Erythroblast (primary cell): ENCODE measurements around the gene CMTR1.

ENCODE experiments used
- DNase-seq, 2 experiments: peaks; one replicate each; lab custom pipeline; 2025; lab: John Stamatoyannopoulos, UW
- GATA1 ChIP-seq: IDR thresholded peaks from 2 replicates; pipeline ENCODE4 v1.6.1; 2011; ENCODE audit warnings: low read depth, mild to moderate bottlenecking, control low read depth, low read length, moderate library complexity
- POLR2A ChIP-seq: IDR thresholded peaks from 2 replicates; pipeline ENCODE4 v1.6.1; 2011; ENCODE audit warnings: mild to moderate bottlenecking, low read length

CMTR1 gene

DNA sequence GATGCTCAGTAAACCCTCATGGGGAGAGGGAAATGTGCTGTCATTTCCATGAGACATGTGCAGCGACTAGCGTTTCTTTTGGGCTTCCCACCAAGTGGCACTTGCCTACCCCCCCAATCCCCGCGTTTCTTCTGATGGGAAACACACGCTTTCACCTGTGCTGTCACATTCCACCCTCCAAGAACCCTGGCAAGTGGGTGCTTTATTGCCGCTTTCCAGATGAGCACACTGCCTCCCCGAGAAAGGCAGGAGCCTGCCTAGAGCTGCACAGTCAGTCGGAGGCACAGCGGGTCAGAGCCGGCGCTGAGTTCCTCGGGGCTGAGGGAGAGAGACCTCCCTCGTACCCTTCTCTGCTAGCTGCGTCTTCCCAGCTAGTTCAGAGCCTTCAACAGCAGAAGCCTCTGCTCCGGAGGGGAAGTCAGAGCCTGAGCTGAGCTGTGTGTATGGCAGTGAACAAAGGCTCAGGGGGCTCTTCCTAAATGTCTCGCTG is 78.9 kb downstream of the CMTR1 start:
- TF ChIP-seq GATA1: no peak
- DNase-seq: no peak

DNA sequence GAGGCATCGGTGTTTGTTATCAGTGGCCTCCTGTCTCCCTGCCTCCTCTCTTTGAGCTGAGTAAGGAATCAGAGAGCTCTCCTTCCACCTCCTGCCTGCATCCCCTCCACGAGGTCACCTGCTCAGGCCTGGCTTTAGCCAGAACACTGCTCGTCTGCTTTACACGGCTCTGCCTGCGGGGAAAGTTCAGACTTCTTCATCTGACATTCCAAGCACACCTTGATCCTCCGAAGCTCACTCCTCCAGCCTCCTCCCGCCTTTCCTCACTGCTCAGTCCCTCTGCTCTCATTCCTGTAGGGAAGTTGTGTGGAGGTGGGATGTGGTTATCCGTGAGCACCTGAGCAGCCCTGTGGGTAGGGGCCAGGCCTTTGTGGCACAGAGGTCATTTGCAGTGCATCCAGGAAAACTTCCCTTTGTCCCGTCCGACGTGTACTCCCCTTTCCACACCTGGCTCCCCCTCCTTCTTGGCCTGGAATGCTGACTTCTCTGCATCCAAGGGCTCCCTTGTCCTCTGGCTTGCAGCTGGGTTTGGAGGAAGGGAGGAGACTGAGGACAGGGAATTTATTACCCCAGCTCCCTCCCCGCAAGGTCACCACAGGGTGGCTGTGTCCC is 79.5 kb downstream of the CMTR1 start:
- TF ChIP-seq POLR2A (no peak), GATA1 (no peak)
- DNase-seq: no peak

DNA sequence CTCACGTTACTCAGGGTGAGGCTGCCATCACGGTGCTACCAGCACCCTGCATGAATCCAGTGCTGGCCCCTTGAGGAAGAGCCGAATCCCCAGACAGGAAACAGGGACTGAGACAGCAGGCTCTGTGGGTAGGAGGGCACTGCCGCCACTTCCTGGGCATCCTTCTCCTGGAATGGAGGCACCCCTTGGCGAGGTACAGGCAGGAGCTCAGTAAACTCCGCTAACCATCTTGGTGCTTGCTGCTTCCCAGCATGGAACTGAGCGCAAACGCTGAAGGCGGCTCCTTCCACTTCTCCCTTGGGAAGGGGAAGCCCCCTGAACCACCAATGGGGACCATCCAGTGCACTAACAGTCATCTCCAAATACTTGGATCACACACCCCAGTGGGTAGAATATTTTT is 80.1 kb downstream of the CMTR1 start:
- DNase-seq: no peak
- TF ChIP-seq POLR2A: no peak
- no peak for TF ChIP-seq GATA1

DNA sequence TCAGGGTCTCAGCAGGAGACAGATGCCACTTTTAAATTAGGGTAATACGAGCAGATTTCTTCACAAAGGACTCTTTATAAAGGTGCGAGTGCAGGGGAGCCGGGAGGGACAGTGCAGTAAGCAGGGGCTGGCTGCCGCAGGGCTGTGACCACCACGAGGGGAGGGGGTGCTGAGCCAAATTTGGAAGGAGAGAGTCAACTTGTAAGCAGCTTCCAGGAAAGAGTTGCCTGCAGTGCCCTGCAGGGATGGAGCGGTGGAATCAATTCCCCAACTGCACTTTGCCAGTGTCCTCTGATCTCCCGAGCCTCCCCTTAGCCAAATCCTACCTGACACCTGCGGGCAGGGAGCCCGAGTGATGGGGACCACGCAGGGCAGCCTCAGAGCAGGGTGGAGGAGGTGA is 80.6 kb downstream of the CMTR1 start:
- DNase-seq: no peak
- TF ChIP-seq GATA1: no peak
- TF ChIP-seq POLR2A: no peak

DNA sequence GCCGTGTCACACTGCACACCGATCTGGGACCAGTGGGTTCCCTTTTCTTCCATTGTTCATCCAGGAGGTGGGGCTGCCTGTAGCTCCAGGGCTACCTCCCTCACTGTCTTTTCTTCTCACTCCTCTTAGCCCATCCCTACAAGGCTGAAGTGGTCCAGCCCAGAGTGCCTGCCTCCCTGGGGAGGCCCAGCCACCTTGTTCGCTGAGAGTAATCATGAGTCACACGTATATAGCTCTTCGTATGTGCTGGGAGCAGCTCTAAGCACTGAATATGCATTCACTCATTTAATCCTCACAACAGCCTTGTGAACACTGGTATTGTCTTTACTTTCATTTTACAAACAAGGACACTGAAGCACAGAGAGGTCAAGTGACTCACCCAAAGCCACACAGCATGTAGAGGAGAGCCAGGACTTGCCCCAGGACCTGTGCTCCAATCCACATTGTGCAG is 81.3 kb downstream of the CMTR1 start:
- no peak for TF ChIP-seq GATA1
- TF ChIP-seq POLR2A: no peak
- DNase-seq: no peak

DNA sequence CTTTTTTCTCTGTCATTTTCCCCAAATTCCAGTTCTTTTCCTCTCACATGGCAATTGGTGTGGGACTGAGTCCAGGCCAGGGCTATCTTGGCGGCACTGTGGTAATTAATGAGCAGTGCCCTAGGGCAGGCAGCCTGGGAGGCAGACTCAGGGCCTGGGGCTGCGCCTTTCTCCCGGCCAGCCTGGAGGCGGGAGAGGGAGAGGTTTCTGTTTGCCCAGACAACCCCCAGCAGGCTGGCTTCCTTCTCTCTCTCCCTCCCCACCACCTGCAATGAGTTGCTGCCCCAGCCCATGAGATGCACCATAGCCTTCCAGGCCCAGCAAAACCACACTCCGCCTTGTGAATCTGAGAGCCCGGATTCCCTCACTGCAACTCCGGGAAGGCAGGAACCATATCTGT is 81.8 kb downstream of the CMTR1 start:
- no peak for TF ChIP-seq POLR2A
- no peak for TF ChIP-seq GATA1
- no peak for DNase-seq

DNA sequence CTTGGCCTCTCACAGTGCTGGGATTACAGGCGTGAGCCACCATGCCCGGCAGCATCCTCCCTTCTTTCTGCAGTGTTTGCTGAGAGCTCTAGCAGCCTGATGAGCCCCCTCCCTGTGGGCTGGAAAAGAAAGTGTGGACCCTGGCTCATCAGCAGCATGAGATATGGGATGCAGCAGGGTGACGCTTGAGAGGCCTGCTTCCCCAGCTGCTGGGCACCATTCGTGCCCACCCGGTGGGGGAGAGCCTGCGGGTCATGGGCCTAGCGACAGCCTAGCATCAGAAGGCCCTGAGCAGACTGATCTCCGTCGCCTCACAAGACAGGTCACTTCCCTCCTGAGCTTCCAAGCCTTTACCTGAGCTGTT is 82.7 kb downstream of the CMTR1 start:
- DNase-seq: no peak
- TF ChIP-seq GATA1 (no peak), POLR2A (no peak)

DNA sequence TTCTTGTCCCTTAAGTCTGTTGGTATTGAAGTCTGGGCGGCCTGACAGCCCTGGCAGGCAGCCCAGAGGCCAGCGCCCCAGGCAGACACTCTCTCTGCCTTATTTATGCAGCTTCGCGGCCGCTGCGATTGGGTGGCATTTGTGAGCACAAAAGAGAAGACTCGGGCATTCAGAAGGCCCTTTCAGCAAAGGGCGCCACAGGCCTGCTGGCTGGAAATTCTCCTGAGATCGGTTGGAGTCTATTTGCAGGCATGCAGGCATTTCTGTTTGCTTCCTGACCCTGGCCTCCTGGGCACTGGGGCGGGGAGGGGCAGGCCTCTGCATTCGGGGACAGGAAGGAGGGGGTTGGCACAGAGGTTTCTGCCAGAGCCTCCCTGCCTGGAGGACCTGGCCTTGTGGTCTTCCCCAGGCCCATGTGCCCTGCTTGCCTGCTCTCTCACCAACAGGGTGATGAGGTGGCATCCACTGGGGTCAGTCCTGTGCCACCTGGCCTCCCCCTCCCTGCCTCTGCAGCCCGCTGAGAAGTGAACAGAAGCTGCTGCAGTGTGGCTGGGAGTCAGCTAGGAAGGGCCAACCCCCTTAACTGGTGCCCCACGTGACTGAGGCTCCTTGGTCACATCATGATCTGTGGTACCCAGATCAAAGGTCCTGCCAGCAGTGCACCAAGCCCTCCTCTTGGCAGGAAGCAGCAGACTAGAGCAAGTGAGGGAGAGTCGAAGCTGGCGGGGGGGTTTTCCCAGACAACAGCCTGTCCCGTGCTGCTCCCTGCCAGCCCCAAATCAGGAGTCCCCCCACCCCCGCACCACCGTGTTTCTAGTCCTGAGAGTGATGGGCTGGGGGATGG is 83.3 kb downstream of the CMTR1 start:
- no peak for TF ChIP-seq POLR2A
- TF ChIP-seq GATA1: no peak
- DNase-seq: no peak

DNA sequence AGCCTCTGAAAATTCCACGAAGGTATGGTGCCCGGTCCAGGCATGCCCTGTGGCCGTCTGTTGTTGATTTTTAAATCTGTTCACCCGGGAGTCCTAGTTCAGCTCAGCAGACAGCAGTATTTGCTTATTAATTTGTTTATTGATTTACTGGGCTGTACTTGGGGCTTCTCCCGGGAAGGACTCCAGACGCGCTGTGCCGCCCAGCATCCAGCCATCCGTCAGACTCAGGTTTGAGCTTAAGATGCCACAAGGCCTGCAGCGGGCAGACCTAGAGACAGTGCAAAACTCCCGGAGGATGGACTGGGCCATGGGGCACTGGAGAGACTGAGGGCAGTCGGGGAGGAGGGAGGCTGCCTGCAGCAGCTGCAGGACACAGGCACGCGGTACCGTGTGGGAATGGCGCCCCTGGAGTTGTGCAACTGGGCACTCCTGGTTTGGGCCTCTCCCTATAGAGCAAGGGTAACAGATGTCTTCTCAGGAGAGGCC is 83.9 kb downstream of the CMTR1 start:
- TF ChIP-seq GATA1 (no peak), POLR2A (no peak)
- no peak for DNase-seq

DNA sequence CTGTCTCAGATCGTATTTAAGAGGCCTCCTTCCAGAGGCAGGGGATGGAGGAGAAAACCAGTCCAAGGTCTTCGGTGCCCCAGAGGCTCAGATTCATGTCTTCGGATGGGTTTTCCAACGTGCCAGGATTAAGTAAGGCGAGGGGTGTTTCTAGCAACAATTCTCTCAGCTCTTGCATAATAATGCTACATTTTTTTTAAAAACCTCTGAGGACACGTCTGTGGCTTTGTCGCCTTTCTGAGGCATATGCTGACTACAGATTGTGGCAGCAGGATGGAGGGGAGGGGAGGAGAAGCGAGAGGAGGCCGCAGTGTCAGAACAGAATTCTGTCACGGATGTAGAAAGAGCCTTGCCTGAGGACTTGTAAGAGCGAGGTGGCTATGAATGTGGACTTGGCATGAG is 84.4 kb downstream of the CMTR1 start:
- DNase-seq: no peak
- TF ChIP-seq GATA1 (no peak), POLR2A (no peak)

DNA sequence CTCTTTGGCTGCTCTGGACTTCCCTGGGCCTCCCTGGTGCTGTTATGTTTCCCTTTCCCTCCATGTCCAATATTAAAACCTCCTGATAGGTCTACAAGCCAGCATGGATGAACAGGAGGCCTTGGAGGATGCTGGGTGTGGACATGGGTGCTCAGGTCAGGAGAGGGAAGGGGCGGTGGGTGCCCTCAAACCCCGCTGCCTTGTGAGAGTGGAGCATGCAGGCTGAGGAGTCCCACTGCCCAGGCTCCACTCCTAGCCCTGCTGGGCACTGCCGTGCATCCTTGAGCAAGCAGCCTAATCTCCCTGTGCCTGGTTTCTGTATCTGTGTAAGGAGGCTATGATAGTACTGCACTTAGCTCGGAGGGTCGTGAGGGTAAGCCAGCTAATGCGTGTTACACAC is 85.1 kb downstream of the CMTR1 start:
- TF ChIP-seq GATA1: no peak
- TF ChIP-seq POLR2A: no peak
- DNase-seq: no peak

DNA sequence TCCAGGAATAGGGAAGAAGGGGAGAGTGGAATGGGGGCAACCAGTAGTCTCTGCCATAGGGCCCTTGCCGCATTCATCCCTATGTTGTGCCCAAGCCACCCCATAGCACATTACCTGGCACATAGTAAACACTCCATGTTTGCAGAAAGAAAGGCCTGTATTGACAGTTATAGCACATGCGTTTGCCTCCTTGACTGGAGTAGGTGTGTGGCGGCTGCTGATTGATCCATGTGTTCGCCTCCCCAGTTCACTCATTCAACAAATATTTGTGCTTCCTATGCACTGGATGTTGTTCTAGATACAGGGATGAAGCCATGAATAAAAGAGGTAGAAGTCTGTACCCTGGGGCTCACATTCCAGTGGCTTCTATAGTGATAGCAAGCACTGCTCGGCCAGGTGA is 86.4 kb downstream of the CMTR1 start:
- TF ChIP-seq GATA1: no peak
- no peak for DNase-seq

DNA sequence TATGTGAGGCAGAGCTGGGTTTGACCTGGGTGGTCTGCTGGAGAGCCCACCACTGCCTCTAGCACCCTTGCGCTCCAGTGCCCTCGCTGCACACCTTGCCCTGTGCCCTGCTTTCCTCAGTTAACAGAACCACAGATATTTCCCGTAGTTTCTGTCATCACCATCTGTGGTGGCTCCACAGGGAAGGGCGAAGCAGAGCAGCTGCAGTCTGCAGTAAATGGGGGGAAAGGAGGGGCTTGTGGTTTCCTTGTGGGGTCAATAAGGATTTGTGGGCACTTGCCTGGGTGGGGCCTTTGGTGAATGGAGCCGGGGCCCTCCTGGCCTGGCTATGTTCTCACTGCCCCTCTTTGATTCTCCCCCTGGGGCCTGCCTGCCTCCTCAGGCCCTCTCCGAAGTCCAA is 87.9 kb downstream of the CMTR1 start:
- TF ChIP-seq POLR2A (no peak), GATA1 (no peak)
- DNase-seq: no peak

DNA sequence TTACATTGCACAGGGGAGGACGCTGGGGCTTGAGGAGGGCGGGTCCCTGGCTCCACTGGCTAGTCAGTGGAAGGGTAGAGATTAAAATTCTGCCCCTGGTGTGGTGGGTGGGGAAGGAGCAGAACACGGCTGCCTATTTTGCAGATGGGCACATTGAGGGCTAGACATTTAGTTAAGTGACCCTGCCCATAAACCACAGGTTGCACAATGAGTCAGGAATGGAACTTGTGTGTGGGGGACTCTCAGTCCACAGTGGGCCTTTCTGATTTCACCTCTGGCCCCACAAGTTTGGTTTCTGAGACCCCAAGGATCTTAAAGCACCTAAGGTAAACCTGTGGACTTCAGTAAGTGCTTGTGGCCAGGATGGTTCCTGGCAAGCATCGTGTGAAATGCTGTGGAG is 88.7 kb downstream of the CMTR1 start:
- DNase-seq: no peak
- TF ChIP-seq GATA1: no peak
- TF ChIP-seq POLR2A: no peak

DNA sequence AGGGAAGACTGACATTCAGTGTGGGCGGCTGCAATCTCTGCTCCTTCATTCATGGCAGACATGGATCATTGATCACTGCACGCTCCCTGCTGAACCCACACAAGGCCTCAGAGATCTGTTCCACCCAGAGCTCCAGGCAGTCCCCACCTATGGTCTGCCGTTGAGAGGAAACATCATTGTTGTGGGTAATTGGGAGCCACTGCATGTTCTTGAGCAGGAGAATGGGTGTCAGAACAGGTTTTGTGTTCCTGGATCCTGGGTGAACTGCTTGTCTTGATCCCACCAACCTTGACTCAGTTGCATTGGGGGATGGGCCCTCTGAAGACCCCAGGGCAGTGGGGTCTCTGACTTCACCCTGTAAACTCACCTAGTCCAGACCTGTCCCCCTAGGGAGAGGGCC is 89.8 kb downstream of the CMTR1 start:
- TF ChIP-seq POLR2A (no peak), GATA1 (no peak)
- no peak for DNase-seq
